ENCODE data around the gene GUK1. TPM values are rescaled to one million over a fixed set of nuclear protein-coding genes. Genes with fewer than 3 reads are reported as not detected.

GUK1 gene
- total RNA-seq, 4 donors from 2014 or later: 183 to 573 (median 382) TPM

- intact Hi-C loops (cut with DNase I; ENCODE audit: low total_unique reads): no loop called here
- TF ChIP-seq EP300 (IDR thresholded peaks at IDR 0.05; ENCODE audit: low read depth) (no peak), POLR2AphosphoS5 (IDR thresholded peaks at IDR 0.05) (no peak), POLR2A (IDR thresholded peaks at IDR 0.05) (no peak)
- TF ChIP-seq, protein P1, sequence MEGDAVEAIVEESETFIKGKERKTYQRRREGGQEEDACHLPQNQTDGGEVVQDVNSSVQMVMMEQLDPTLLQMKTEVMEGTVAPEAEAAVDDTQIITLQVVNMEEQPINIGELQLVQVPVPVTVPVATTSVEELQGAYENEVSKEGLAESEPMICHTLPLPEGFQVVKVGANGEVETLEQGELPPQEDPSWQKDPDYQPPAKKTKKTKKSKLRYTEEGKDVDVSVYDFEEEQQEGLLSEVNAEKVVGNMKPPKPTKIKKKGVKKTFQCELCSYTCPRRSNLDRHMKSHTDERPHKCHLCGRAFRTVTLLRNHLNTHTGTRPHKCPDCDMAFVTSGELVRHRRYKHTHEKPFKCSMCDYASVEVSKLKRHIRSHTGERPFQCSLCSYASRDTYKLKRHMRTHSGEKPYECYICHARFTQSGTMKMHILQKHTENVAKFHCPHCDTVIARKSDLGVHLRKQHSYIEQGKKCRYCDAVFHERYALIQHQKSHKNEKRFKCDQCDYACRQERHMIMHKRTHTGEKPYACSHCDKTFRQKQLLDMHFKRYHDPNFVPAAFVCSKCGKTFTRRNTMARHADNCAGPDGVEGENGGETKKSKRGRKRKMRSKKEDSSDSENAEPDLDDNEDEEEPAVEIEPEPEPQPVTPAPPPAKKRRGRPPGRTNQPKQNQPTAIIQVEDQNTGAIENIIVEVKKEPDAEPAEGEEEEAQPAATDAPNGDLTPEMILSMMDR (IDR thresholded peaks at IDR 0.05): no peak
- DNase-seq: no peak
- 68 to 100% methylated on average over 2 to 15 of the region's 24 CpGs for WGBS, 2 donors (ENCODE audit: low coverage in 1 of 2)
- Histone ChIP-seq H3K27ac (no peak overlapping the region), H3K36me3 (no peaks in the 10 kb centered on the region), H3K4me3 (no peak overlapping the region), H3K9me3 (no peaks in the 10 kb centered on the region), H3K27me3 (no peaks in the 10 kb centered on the region), H3K4me1 (no peaks in the 10 kb centered on the region)
- in situ Hi-C loops (cut with MboI; ENCODE audit: low pct_ligation_motif_present in 1 of 4, low pct_unique_long_range_greater_than_20kb in 1 of 4, low sequenced_read_pairs in 3 of 4): no loop called here
Observed at GRCh38 chr1:228156941-228157728, 17.1 kb downstream of the GUK1 start.

DNA sequence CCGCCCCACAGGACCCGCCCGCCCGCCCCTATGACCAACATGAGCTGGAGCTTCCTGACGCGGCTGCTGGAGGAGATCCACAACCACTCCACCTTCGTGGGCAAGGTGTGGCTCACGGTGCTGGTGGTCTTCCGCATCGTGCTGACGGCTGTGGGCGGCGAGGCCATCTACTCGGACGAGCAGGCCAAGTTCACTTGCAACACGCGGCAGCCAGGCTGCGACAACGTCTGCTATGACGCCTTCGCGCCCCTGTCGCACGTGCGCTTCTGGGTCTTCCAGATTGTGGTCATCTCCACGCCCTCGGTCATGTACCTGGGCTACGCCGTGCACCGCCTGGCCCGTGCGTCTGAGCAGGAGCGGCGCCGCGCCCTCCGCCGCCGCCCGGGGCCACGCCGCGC is 17.6 kb downstream of the GUK1 start:
- WGBS, 2 donors (ENCODE audit: low coverage in 1 of 2): 77% methylated on average over 36 of the region's 43 CpGs; no CpG with 5 or more reads in 1 of the 2 donors
- H3K27me3 ChIP-seq: no peaks in the 10 kb centered on the region
- no peaks in the 10 kb centered on the region for H3K9me3 ChIP-seq
- in situ Hi-C loops (cut with MboI; ENCODE audit: low pct_ligation_motif_present in 1 of 4, low pct_unique_long_range_greater_than_20kb in 1 of 4, low sequenced_read_pairs in 3 of 4): no loop called here
- TF ChIP-seq EP300 (IDR thresholded peaks at IDR 0.05; ENCODE audit: low read depth) (no peak), POLR2AphosphoS5 (IDR thresholded peaks at IDR 0.05) (no peak), POLR2A (IDR thresholded peaks at IDR 0.05) (no peak)
- TF ChIP-seq, protein P1 (IDR thresholded peaks at IDR 0.05): no peak
- peaks cover 0 to 4% (median 3%) of the 10 kb centered on the region in 4 donors for H3K4me1 ChIP-seq
- intact Hi-C loops (cut with DNase I; ENCODE audit: low total_unique reads): no loop called here
- no peak for DNase-seq
- no peaks in the 10 kb centered on the region for H3K36me3 ChIP-seq
- H3K4me3 ChIP-seq: no peak overlapping the region
- no peak overlapping the region for H3K27ac ChIP-seq

GRCh38 chr1:228158151-228159007 is 18.3 kb downstream of the GUK1 start:
- DNase-seq: no peak
- Histone ChIP-seq H3K27ac (no peak overlapping the region), H3K27me3 (no peaks in the 10 kb centered on the region), H3K4me1 (peaks cover 4 to 9% (median 7%) of the 10 kb centered on the region in 4 donors), H3K9me3 (no peaks in the 10 kb centered on the region), H3K4me3 (no peak overlapping the region), H3K36me3 (no peaks in the 10 kb centered on the region)
- no peak for TF ChIP-seq EP300 (IDR thresholded peaks at IDR 0.05; ENCODE audit: low read depth)
- TF ChIP-seq, protein P1 (IDR thresholded peaks at IDR 0.05): no peak
- TF ChIP-seq POLR2AphosphoS5 (IDR thresholded peaks at IDR 0.05): no peak
- TF ChIP-seq POLR2A (IDR thresholded peaks at IDR 0.05): no peak
- in situ Hi-C loops (cut with MboI; ENCODE audit: low pct_ligation_motif_present in 1 of 4, low pct_unique_long_range_greater_than_20kb in 1 of 4, low sequenced_read_pairs in 3 of 4): no loop called here
- intact Hi-C loops (cut with DNase I; ENCODE audit: low total_unique reads): no loop called here
- 68% methylated on average over 80 of the region's 98 CpGs; no CpG with 5 or more reads in 1 of the 2 donors for WGBS, 2 donors (ENCODE audit: low coverage in 1 of 2)

DNA sequence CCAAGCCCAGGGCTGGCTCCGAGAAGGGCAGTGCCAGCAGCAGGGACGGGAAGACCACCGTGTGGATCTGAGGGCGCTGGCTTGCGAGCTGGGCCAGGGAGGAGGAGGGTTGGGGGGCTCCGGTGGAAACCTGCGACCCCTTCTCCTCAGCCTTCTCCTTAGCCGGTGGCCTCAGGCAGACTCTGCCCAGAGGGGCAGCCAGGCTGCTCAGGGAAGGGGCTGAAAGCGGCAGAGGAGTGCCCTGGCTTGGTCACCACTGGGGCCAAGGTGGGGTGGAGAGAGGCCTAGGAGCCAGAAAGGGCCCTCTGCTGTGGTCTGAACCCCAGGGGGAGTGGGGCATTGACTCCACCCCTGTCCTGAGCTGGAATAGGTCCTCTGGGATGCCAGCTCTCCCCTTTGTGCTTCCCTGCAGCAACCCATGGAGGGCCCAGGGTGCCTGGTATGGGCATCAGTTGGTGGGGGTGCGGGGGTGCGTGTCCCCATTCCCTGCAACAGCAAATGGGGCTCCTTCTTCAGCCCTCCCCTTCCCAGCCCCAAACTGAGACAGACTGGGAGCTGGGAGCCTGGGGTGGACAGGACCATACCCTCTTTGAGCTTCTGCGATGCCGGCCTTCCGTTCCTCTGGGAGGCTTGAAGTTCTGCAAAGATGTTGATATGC is 19.1 kb downstream of the GUK1 start:
- no peak overlapping the region for H3K4me3 ChIP-seq
- no peak overlapping the region for H3K27ac ChIP-seq
- DNase-seq: no peak
- in situ Hi-C loops (cut with MboI; ENCODE audit: low pct_ligation_motif_present in 1 of 4, low pct_unique_long_range_greater_than_20kb in 1 of 4, low sequenced_read_pairs in 3 of 4) (no loop called here), intact Hi-C loops (cut with DNase I; ENCODE audit: low total_unique reads) (no loop called here)
- no peaks in the 10 kb centered on the region for H3K9me3 ChIP-seq
- 80% methylated on average over 14 of the region's 14 CpGs; no CpG with 5 or more reads in 1 of the 2 donors for WGBS, 2 donors (ENCODE audit: low coverage in 1 of 2)
- no peaks in the 10 kb centered on the region for H3K27me3 ChIP-seq
- H3K36me3 ChIP-seq: no peaks in the 10 kb centered on the region
- H3K4me1 ChIP-seq: peaks cover 4 to 11% (median 7%) of the 10 kb centered on the region in 4 donors
- no peak for TF ChIP-seq POLR2A (IDR thresholded peaks at IDR 0.05)
- TF ChIP-seq EP300 (IDR thresholded peaks at IDR 0.05; ENCODE audit: low read depth): no peak
- TF ChIP-seq, protein P1 (IDR thresholded peaks at IDR 0.05): no peak
- TF ChIP-seq POLR2AphosphoS5 (IDR thresholded peaks at IDR 0.05): no peak
